Measurements from ENCODE around the gene USP54.
A peak's percentile ranks its signal among the peaks of the same experiment; 100 is the strongest.
"Not testable (repeated sequence)": the region's sequence is repeated elsewhere in the genome, so short reads cannot be mapped to it uniquely, and the experiment has no call there.

Gene USP54

DNA sequence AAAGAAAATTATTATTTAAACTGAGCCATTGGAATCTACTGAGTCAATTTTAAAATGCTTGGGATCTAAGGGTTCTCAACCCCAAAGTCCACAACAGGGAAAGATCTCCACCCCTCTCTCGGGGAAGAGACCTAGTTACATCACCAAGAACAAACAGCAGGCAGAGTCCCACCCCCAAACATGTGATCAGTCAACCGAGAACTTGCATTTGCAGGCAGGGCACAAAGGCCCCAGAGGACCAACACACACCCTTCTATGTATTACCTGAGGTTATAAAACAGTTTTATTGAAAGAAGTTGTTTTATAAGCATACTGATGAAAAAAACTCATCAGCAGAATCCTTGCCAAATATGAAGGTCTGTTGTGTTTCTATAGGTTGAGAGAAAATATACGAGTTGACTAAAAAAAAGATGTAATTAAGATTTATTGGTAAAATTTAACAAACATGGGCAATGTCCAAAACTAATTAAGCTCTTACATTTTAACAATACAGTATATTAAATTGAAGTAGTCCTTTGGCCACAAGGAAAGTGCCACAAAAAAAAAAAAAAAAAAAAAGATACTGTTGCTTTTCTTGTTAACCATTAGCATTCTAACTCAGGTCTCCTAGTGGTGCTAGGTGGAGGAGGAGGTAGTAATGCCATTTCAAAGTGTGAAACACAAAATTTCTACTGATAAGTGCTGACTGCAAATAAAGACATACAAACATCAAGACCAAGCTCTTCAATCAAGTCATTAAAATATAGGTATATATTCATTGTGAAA lies 975 bp upstream of the USP54 start:
- intact Hi-C loops (cut with DNase I): no loop called here
- DNase-seq: peak; percentile 40 to 93 (median 82)

DNA sequence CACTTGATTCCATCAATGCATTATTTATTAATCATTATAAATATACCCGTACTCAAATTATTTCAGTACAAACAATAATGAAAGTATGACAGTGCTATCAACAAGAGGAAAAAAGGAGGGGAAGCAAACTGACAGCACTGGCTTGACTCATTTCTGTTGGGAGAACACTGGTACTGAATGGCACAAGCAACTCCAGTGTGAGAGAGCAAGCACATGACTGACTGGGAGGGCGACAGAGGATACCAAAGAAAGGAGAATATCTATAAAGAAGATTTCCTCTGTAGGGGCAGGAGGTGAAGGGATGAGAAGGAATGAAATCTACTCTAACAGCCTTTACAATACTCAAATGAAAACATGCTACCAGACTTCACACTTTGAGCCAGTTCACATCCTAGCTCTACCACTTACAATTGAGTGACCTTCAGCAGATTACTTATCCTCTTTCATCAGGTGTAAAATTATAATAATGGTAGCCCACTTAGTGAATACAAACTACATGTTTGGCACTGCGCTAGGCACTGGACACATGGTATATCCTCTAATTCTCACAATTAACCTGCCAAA lies 1.5 kb downstream of the USP54 start:
- intact Hi-C loops (cut with DNase I): no loop called here
- DNase-seq: peak in 41 of 42 donors; percentile 21 to 91 (median 74)

DNA sequence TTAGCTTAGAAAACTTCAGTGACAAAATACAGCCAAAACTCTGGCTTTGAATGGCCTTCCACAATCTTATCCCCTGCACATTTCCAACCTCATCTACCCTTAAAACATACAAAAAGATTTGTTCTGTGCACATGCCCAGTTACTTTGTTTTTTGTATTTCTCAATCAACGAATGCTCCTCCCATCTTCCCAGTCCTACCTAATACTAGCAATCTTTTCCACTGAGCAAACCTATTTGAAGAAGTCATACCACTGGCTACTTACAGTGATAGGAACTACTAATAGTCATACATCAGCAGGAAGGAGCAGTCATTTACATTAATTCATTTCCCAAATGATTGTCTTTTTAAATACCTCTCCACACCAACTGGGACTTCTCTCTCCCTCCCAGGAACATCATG lies 2.5 kb downstream of the USP54 start:
- no peak for DNase-seq
- intact Hi-C loops (cut with DNase I): no loop called here

DNA sequence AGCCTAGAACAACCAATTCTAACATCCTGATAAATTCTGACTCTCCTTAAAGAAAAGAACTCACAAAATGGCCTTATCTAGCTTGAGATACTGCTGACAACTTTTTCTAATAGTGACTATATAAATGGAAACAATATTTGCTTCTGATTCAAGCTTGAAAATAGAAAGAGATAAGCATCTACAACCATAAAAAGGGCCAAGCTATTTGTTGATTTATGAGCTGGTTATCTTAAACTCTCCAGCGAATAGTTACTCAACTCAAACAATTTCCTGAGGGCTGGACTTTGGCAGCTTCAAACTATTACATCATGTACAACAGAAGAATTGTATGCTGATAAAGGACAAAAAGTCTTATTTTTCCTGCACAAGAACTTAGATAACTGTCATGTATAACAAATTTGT lies 4.6 kb downstream of the USP54 start:
- intact Hi-C loops (cut with DNase I): no loop called here
- DNase-seq: peak in 2 of 42 donors; percentile 12 to 38

DNA sequence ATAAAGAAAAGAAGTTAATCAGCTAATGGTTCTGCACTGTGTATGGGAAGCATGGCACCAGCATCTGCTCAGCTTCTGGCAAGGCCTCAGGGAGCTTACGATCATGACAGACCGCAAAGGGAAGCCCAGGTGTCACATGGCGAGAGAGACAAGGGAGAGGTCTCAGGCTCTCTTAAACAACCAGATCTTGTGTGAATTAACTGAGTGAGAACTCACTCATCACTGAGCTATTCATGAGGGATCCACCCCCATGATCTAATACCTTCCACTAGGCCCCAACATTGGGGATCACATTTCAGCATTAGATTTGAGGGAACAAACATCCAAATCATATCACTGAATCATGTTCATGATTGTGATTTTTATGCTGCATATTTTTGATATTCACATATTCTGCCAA lies 5.8 kb downstream of the USP54 start:
- intact Hi-C loops (cut with DNase I): no loop called here
- no peak for DNase-seq

DNA sequence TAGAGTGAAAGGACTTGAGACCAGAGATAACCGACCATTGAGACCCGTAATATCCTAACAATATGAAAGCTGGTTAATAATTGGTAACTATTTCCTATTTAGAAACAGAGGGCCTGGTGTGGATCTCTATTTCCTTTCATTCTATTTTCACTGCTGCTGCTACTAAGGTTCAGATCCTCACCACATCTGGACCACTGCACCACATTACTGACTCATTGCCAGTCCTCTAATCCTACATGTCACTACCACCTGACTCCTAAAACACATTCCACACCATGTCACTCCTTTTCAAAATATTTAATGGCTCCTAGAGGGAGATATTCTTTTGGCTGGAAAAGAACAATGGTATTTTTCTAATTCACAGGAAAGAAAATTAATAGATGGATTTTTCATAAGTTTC lies 6.4 kb downstream of the USP54 start:
- intact Hi-C loops (cut with DNase I): no loop called here
- DNase-seq: no peak

DNA sequence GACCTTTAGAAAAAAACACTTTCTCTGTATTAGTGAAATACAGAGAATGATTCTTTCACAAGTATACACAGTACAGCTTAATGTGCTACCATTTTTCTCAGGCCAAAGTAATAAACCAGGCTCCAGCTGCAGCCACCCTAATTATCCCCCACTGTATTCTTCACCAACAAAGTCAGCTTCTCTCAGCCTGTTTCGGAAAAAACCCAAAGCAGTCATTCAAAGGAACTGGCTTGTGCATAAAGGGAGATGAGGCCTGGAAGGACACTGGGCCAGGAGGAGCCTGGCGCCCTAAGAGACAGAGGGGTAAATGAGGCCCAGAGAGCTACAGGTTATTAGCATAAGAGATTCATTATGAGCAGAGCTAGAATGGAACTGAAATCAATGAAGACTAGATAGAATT lies 9.2 kb downstream of the USP54 start:
- DNase-seq: peak in 25 of 42 donors; percentile 15 to 72 (median 42)

DNA sequence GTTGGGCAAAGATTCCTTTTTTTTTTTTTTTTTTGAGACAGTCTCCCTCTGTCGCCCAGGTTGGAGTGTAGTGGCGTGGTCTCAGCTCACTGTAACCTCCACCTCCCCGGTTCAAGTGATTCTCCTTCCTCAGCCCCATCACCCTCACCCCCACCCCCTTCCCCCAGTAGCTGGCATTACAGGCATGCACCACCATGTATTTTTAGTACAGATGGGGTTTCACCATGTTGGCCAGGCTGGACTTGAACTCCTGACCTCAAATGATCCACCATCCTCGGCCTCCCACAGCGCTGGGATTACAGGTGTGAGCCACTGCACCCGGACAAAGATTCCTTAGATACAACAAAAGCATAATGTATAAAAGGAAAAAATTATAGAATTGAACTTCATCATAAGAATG lies 12.2 kb downstream of the USP54 start:
- DNase-seq; intact Hi-C loops (cut with DNase I): not testable (repeated sequence)

More for the DNA sequence above, 9.2 kb downstream of the USP54 start:
- intact Hi-C loops (cut with DNase I): no loop called here

DNA sequence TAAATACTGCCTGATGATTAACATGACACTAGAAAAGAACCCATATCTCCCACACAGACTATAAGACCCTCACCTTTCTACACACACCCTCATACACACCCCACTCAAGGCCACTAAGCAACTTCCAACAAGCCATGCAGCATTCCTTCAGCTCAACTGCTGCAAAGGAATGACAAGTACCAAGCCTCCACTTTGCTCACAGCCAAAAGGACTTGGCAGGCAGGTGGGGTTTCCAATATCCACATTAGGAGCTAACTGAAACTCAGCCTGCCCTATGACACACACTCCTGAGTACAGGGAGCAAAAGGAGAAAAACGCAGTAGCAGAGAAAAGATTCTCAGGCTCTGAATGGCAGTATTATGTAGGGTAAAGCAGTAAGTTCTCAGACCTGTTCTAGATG lies 13.4 kb downstream of the USP54 start:
- intact Hi-C loops (cut with DNase I): no loop called here

DNA sequence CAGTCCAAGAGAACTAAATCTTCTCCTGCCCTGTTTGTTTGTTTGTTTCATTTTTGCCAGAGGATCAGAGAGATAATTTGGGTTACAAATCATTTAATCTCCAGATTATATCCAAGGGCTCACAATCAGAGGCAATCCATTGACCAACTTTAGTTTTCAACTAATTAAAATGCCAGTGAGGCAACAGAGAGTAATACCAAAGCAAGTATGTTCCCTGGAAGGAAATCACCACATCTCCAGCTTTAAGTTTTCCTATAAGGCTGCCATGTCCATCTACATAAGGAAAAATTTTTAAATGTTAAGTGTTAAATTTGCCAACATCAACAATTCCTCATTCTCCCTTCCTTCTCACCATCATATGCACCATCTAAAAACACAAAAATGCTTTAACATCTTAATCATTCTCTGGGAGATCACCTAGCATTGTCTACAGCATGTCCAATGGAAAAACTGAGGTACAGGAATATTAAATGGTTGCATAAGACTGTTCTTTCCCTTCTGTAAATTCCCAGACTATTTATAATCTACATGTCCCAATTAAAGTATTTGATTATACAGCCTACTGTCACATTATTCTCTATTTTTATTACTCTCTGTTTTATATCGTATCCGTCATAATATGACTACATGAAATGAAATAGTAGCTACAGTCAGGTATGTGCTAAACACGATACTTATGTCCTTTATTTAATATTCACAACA lies 14.1 kb downstream of the USP54 start:
- DNase-seq: no peak
- intact Hi-C loops (cut with DNase I): no loop called here

More for the DNA sequence above, 13.4 kb downstream of the USP54 start:
- peak in 18 of 42 donors; percentile 14 to 76 (median 40) for DNase-seq

DNA sequence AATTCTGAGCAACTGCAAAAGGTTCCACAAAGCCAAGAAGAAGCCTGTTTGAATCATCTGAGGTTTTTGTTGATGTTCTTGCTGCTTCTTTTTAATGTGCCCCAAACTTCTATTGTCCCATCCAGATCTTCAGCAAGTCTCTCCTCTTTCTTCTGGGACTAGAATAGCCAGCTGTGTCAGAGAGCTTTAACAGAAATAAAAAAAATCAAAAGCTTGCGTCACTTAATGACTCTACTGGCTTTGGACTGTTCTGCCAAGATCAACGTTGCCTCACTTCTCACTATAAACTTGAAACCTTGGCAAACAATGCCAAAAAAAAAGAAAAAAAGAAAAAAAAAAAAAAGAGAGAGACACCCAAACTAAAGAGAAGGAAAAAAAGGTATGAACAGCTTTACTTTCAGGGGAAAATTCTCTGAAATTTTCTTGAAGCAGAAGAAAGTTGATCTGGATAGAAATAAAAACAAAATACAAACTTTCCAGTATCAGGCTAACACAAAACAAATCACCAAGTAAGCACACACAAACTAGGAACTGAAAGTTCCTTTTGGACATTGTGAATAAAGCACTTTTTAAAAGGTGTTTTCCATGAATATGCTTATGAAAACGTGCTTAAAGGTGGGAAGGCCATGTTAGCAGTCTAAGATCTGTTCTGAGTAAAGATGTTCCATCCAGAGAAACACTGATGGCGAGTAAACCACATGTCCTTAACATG lies 14.8 kb downstream of the USP54 start:
- intact Hi-C loops (cut with DNase I): no loop called here

DNA sequence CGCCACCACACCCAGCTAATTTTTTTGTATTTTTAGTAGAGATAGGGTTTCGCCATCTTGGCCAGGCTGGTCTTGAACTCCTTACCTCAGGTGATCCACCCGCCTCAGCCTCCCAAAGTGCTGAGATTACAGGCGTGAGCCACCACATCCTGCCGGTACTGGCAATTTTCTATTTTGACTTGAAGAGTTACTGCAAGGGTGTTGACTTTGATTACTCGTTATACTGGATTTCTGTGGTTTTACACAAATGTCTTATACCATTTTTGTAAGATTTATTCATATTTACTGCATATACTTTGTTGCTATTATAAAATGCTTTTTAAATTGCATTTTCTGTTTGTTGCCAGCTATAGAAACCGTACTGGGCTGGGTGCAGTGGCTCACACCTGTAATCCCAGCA lies 24.1 kb downstream of the USP54 start:
- intact Hi-C loops (cut with DNase I); DNase-seq: not testable (repeated sequence)

More for the DNA sequence above, 14.8 kb downstream of the USP54 start:
- DNase-seq: no peak

DNA sequence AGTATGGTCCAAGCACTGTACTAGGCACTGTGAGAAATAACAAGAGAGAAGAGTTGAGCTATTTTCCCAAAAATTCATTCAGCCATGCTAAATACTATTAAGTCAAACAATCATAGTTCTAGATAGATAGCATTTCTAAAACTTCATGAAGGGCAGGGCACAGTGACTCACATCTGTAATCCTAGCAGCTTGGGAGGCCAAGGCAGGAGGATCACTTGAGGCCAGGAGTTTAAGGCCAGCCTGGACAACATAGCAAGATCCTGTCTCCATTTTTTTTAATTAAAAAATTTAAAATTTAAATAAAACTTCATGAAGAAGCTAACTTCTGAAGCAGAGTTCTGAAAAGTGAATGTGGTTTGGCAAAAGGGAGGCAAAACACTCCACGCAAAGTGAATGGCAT lies 29.9 kb downstream of the USP54 start:
- no peak for DNase-seq
- intact Hi-C loops (cut with DNase I): no loop called here

DNA sequence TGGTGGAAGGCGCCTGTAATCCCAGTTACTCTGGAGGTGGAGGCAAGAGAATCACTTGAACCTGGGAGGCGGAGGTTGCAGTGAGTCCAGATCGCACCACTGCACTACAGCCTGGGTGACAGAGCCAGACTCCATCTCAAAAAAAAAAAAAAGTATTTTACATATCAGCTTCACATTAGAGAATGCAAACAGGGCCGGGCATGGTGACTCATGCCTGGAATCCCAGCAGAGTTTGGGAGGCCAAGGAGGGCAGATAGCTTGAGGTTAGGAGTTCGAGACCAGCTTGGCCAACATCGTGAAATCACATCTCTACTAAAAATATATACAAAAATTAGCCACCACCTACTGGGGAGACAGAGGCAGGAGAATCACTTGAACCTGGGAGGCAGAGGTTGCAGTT lies 31.6 kb downstream of the USP54 start:
- intact Hi-C loops (cut with DNase I): no loop called here
- DNase-seq: no peak

DNA sequence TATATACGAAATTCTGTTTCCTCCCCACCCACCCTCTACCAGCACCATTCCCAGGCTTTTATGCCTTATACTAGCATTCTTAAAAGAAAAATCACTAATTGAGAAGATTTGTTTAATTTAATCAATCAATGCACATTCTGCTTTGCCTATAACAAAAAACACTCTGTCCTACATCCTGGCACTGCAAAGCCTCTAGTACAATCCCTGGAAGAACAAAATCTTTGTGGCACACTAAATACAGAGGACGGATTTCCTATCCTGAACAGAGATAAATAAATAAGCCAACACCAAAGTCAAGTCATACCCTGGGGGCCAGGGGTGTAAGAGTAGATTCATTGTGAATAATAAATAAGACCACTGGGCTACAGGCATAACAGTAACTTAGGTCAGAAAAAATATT lies 34.3 kb downstream of the USP54 start:
- intact Hi-C loops (cut with DNase I): no loop called here
- no peak for DNase-seq

DNA sequence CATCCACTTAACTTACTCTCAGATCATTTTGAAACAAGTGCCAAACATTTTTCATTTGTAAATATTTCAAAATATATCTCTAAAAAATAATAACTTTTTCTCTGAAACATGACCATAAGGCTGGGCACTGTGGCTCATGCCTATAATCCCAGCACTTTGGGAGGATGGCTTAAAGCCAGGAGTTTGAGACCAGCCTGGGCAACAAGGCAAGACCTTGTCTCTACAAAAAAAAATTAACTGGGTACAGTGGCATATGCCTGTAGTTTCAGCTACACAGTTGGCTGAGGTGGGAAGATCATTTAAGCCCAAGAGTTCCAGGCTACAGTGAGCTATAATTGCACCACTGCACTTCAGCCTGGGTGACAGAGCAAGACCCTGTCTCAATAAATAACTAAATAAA lies 36.4 kb downstream of the USP54 start:
- DNase-seq: peak in 3 of 42 donors; percentile 15 to 56 (median 20)
- intact Hi-C loops (cut with DNase I): no loop called here

DNA sequence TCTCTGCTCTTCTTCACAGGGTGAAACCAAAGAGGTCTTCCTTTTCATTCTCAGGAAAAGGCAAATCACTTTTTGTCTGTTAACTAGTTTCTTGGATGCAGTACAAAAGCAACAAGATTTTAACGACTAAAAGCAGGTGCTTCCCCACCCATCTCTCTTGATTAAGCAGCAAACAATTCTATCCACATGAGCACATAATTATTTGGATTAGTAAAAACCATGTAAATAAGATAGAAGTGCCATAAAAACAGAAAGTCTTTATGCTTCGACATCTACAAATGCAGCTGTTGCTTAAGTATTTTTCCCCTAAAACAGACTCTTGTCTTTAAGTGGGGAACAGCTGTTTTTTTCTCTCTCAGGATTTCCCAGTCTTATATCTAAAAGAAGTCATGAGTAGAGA lies 37.4 kb downstream of the USP54 start:
- DNase-seq: no peak
- intact Hi-C loops (cut with DNase I): no loop called here

DNA sequence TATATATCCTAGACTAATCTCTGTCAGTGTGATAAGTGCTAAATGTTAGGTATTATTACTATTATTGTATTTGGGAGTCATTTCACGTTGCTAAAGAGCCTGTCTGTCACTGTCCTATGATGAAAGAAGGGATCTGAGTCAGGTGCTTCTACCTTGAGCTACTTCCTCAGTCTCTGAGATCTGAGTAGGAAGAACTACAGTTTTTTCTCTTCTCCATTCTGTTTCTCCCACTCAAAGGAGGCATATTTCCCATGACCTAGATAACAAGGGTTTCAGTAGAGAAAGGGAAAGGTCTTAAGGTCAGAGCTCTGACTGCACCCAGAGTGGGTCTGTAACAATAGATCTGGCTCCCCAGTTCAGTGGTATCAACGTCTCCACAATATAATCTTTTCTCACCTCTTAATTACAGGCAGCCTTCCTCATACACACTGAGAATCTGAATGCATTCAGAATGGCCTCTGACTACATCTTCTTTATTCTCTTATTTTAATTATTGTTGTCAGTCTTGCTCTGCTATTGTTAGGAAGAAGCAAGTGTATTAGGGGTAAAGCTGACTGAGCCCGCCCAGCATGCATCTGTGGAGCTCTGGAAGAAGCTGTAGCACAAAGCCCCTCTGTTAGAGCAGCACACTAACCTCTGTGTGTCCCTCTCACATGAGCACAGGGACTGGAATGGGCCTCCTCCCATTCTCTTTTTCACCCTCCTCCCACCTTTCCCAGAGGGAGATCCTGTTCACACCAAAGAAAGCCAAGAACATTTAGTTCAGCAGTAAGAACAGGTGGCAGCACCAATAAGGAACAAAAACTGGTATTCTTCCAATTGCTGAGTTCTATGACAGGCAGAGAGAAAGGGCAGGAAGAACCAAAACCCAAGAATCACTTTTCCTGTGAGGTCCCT lies 38.1 kb downstream of the USP54 start:
- peak; percentile 55 to 93 (median 84) for DNase-seq
- intact Hi-C loops (cut with DNase I): no loop called here

DNA sequence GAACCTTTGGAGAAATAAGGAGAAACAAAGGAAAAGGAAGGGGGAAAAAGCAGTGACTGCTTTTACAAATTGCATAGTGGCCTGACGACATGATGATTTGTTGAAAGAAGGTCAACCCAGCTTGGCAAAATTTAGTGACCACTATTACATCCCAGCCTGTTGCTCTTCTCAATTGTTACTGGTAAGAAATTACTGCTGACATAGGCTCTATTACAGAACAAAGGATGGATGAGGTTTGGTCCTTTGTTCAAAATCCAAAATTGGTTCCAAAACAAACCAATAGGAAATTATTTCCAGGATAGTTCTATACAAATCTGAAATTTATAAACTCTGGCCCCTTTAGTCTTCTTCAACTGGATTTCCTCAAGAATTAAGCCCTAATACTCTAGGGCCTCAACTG lies 39.6 kb downstream of the USP54 start:
- no peak for DNase-seq
- intact Hi-C loops (cut with DNase I): no loop called here
